OCI-LY7 (cell line): Measurements from ENCODE around the gene FBXL17.

Experiments
- CTCF ChIP-seq: fragments of 200-600 bp; sonication (generic); conservative IDR thresholded peaks from 2 replicates; pipeline ENCODE4 v1.5.1; 2014; ENCODE audit warnings: mild to moderate bottlenecking, antibody characterized with exemption, low read length, moderate library complexity, mixed read lengths
- EZH2phosphoT487 ChIP-seq: fragments of 200-600 bp; sonication (generic); IDR thresholded peaks from 2 replicates; pipeline ENCODE4 v1.6.1; 2018; ENCODE audit warnings: low read depth, borderline replicate concordance, mild to moderate bottlenecking, mixed run types, antibody characterized with exemption, low read length, moderate library complexity, mixed read lengths

- no peak for TF ChIP-seq CTCF
- no peak for TF ChIP-seq EZH2phosphoT487
These were observed 384.4 kb downstream of the FBXL17 start for GRCh38 chr5:107997338-107997980.
